PC-3 (cell line): Measurements from ENCODE around the gene UGT1A7.

Experiments
- EZH2 ChIP-seq: fragments of 300-600 bp; sonication (generic); IDR thresholded peaks from one replicate; pipeline ENCODE4 v1.6.1; 2017; ENCODE audit warnings: antibody characterized with exemption, mild to moderate bottlenecking, low read length; ENCODE audit not compliant: unreplicated experiment
- EZH2phosphoT487 ChIP-seq: fragments of 300-600 bp; sonication (generic); IDR thresholded peaks from 2 replicates; pipeline ENCODE4 v1.6.1; 2018; ENCODE audit warnings: mild to moderate bottlenecking, antibody characterized with exemption, low read length, borderline replicate concordance
- TF ChIP-seq, protein P1 (sequence below): fragments of 300-600 bp; sonication (generic); conservative IDR thresholded peaks from 2 replicates; pipeline ENCODE4 v1.5.1; 2017; ENCODE audit warnings: antibody characterized with exemption, low read depth, mild to moderate bottlenecking, low read length

DNA sequence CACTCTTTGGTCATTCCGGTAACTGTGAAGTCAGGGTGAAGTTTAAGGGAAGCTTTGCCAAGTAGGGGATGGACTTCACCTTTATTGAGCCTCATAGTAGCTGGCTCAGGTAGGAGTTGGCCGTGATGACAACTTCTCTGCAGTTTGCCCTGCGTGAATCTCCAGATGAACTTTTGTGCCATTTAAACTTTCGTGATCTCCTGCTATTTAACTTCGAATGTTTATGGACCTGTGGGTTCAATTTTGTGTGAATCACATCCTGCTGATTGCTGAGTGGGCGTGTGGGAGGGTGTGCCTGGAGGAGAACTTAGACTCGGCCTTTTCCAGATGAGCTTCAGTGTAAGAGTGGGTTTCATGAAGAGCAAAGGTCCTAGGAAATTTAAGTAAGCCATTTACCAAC, 82.6 kb downstream of the UGT1A7 start:
- TF ChIP-seq, protein P1, sequence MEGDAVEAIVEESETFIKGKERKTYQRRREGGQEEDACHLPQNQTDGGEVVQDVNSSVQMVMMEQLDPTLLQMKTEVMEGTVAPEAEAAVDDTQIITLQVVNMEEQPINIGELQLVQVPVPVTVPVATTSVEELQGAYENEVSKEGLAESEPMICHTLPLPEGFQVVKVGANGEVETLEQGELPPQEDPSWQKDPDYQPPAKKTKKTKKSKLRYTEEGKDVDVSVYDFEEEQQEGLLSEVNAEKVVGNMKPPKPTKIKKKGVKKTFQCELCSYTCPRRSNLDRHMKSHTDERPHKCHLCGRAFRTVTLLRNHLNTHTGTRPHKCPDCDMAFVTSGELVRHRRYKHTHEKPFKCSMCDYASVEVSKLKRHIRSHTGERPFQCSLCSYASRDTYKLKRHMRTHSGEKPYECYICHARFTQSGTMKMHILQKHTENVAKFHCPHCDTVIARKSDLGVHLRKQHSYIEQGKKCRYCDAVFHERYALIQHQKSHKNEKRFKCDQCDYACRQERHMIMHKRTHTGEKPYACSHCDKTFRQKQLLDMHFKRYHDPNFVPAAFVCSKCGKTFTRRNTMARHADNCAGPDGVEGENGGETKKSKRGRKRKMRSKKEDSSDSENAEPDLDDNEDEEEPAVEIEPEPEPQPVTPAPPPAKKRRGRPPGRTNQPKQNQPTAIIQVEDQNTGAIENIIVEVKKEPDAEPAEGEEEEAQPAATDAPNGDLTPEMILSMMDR, result no peak
- no peak for TF ChIP-seq EZH2
- no peak for TF ChIP-seq EZH2phosphoT487
